Measurements from ENCODE around the gene TMEM273. TPM values are rescaled to one million over a fixed set of nuclear protein-coding genes. Genes with fewer than 3 reads are reported as not detected.

TMEM273 gene
- total and polyA plus RNA-seq, 8 donors = 0.91 to 7.5 (median 2.7) TPM

- intact Hi-C loops (cut with DNase I) = no loop called here
- H3K4me3 ChIP-seq = no peak overlapping the region
Observed at GRCh38 chr10:49184642-49185111, 3.5 kb downstream of the TMEM273 start.

GRCh38 chr10:49183596-49184542, 4.3 kb downstream of the TMEM273 start:
- Histone ChIP-seq H3K4me3 (no peak overlapping the region), H3K9me3 (no peaks in the 10 kb centered on the region), H3K27me3 (no peaks in the 10 kb centered on the region), H3K4me1 (no peaks in the 10 kb centered on the region), H3K36me3 (no peaks in the 10 kb centered on the region), H3K27ac (no peak overlapping the region)
- intact Hi-C loops (cut with DNase I) = no loop called here
- ATAC-seq (peak in 1 of 4 donors; percentile 31), FAIRE-seq (no peak), DNase-seq (no peak)
- 80 to 89% methylated on average over 5 of the region's 5 CpGs for WGBS, 2 donors
- no peak for TF ChIP-seq CTCF (IDR thresholded peaks at IDR 0.05)

More at GRCh38 chr10:49184642-49185111, 3.5 kb downstream of the TMEM273 start:
- no peak for FAIRE-seq
- no peak for DNase-seq
- no peak for ATAC-seq
- H3K36me3 ChIP-seq = no peaks in the 10 kb centered on the region
- no peak overlapping the region for H3K27ac ChIP-seq
- no peaks in the 10 kb centered on the region for H3K27me3 ChIP-seq
- H3K9me3 ChIP-seq = no peaks in the 10 kb centered on the region
- no peaks in the 10 kb centered on the region for H3K4me1 ChIP-seq
- 62 to 66% methylated on average over 6 of the region's 6 CpGs for WGBS, 2 donors
- no peak for TF ChIP-seq CTCF (IDR thresholded peaks at IDR 0.05)

- no peaks in the 10 kb centered on the region for H3K4me1 ChIP-seq
- H3K4me3 ChIP-seq = no peak overlapping the region
- H3K27ac ChIP-seq = no peak overlapping the region
- TF ChIP-seq CTCF (IDR thresholded peaks at IDR 0.05) = no peak
- no peak for DNase-seq
- no peaks in the 10 kb centered on the region for H3K27me3 ChIP-seq
- intact Hi-C loops (cut with DNase I) = no loop called here
- no peaks in the 10 kb centered on the region for H3K36me3 ChIP-seq
- ATAC-seq = no peak
- H3K9me3 ChIP-seq = no peaks in the 10 kb centered on the region
- FAIRE-seq = no peak
- WGBS, 2 donors = 43 to 44% methylated on average over 4 of the region's 4 CpGs
Observed at GRCh38 chr10:49182776-49183175, 5.4 kb downstream of the TMEM273 start.

- no peaks in the 10 kb centered on the region for H3K36me3 ChIP-seq
- WGBS, 2 donors = 24 to 28% methylated on average over 3 of the region's 3 CpGs
- no peak for FAIRE-seq
Observed at GRCh38 chr10:49180444-49180860, 7.7 kb downstream of the TMEM273 start.

More at GRCh38 chr10:49180444-49180860, 7.7 kb downstream of the TMEM273 start:
- Histone ChIP-seq H3K4me1 (no peaks in the 10 kb centered on the region), H3K27me3 (no peaks in the 10 kb centered on the region), H3K27ac (no peak overlapping the region), H3K4me3 (no peak overlapping the region), H3K9me3 (no peaks in the 10 kb centered on the region)
- DNase-seq (no peak), ATAC-seq (no peak)
- no peak for TF ChIP-seq CTCF (IDR thresholded peaks at IDR 0.05)
- intact Hi-C loops (cut with DNase I) = no loop called here

All from pancreas (tissue), 10 donors.